ENCODE measurements around the gene LTBP2. TPM values are rescaled to one million over a fixed set of nuclear protein-coding genes. Genes with fewer than 3 reads are reported as not detected.

The LTBP2 gene
- total and polyA plus RNA-seq, 3 donors from 2014 or later = 19.6 to 45.3 (median 23.3) TPM

GRCh38 chr14:74568380-74568649 is 43.7 kb downstream of the LTBP2 start:
- intact Hi-C loops (cut with DNase I; ENCODE audit: low total_unique reads) = no loop called here
- no peak overlapping the region for H3K27ac ChIP-seq
- WGBS, 2 donors = 50 to 63% methylated on average over 3 of the region's 3 CpGs
- H3K9me3 ChIP-seq = no peaks in the 10 kb centered on the region
- H3K4me1 ChIP-seq = peaks cover 15% of the 10 kb centered on the region
- TF ChIP-seq POLR2A (IDR thresholded peaks at IDR 0.05) = no peak
- TF ChIP-seq, protein P1, sequence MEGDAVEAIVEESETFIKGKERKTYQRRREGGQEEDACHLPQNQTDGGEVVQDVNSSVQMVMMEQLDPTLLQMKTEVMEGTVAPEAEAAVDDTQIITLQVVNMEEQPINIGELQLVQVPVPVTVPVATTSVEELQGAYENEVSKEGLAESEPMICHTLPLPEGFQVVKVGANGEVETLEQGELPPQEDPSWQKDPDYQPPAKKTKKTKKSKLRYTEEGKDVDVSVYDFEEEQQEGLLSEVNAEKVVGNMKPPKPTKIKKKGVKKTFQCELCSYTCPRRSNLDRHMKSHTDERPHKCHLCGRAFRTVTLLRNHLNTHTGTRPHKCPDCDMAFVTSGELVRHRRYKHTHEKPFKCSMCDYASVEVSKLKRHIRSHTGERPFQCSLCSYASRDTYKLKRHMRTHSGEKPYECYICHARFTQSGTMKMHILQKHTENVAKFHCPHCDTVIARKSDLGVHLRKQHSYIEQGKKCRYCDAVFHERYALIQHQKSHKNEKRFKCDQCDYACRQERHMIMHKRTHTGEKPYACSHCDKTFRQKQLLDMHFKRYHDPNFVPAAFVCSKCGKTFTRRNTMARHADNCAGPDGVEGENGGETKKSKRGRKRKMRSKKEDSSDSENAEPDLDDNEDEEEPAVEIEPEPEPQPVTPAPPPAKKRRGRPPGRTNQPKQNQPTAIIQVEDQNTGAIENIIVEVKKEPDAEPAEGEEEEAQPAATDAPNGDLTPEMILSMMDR (IDR thresholded peaks at IDR 0.05) = no peak
- DNase-seq = no peak
- H3K27me3 ChIP-seq = no peaks in the 10 kb centered on the region
- no peaks in the 10 kb centered on the region for H3K36me3 ChIP-seq (ENCODE audit: low read depth, missing control alignments)
- H3K4me3 ChIP-seq = no peak overlapping the region

- peaks cover 13% of the 10 kb centered on the region for H3K4me1 ChIP-seq
- DNase-seq = no peak
- intact Hi-C loops (cut with DNase I; ENCODE audit: low total_unique reads) = no loop called here
- H3K27ac ChIP-seq = no peak overlapping the region
- no peak for TF ChIP-seq POLR2A (IDR thresholded peaks at IDR 0.05)
- TF ChIP-seq, protein P1 (IDR thresholded peaks at IDR 0.05) = no peak
- no peaks in the 10 kb centered on the region for H3K9me3 ChIP-seq
- H3K27me3 ChIP-seq = no peaks in the 10 kb centered on the region
- no peak overlapping the region for H3K4me3 ChIP-seq
- H3K36me3 ChIP-seq (ENCODE audit: low read depth, missing control alignments) = no peaks in the 10 kb centered on the region
- WGBS, 2 donors = 88 to 90% methylated on average over 17 to 21 of the region's 21 CpGs
Observed at GRCh38 chr14:74567646-74568379, 44.2 kb downstream of the LTBP2 start.

DNA sequence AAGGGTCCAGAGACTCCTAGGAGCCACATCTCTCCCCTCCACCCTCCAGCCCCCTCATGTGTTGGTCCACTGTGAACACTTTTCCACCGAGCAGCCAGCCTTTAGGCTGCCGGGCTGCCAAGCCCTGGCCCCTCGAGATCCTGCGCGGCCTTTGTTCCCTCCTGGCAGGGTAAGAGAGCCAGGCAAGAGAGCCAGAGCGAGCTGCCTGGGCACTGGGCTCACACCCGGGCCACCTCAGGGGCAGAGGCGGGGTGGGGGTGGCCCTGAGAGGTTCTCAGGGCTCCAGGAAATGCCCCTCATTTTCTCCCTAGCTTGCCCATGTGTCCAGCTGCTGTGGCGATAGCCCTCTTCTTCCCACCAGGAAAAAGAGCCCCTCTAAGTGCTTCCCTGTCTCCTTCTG is 44.8 kb downstream of the LTBP2 start:
- 81 to 84% methylated on average over 9 of the region's 9 CpGs for WGBS, 2 donors
- no peak overlapping the region for H3K4me3 ChIP-seq
- no peaks in the 10 kb centered on the region for H3K9me3 ChIP-seq
- no peak for DNase-seq
- no peaks in the 10 kb centered on the region for H3K27me3 ChIP-seq
- no peak overlapping the region for H3K27ac ChIP-seq
- TF ChIP-seq POLR2A (IDR thresholded peaks at IDR 0.05) = no peak
- TF ChIP-seq, protein P1 (IDR thresholded peaks at IDR 0.05) = no peak
- intact Hi-C loops (cut with DNase I; ENCODE audit: low total_unique reads) = no loop called here
- H3K4me1 ChIP-seq = peaks cover 11% of the 10 kb centered on the region
- no peaks in the 10 kb centered on the region for H3K36me3 ChIP-seq (ENCODE audit: low read depth, missing control alignments)

DNA sequence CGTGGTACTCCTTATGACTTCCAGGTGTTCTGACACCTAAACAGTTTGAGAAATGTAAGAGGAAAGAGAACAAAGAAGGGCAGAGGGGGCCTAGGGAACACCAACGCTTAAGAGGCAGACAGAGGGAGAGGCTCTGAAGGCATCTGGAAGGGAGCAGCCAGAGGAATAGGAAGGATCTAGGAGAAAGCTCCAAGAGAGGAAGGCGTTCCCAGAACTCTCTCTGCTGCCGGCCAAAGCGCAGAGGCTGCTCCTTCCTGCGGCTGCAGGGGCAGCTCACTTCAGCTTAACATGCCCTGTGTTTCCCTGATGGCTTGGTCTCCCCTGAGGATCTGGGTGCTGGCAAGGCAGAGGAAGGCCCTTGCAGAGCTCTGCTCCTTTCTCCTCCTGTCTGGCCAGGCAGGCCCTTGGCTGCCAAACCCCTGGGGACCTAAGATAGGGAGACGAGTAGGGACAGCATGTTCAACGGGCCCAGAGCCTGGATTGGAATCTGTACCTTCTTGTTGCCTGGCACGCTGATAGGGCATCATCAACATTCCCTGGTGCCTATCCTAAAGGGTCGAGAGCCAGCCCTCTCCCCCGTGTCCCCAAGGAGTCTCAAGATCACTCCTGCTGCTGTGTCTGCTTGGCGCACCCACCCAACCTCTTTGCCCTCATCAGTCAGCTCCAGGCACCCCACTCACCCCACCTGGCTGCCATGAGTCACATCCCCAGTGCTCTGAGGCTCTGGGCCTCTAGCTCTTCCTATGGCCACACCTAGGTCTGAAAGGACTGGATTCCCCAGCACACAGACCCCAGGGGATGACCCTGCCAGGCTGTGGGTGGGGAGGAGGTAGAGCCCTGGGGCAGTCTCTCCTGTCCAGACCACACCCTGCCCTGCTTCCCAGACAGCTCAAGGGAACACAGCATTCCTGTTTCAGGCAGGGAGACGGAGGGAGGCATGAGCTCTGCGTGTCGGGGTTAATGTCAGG is 45.6 kb downstream of the LTBP2 start:
- no peak overlapping the region for H3K27ac ChIP-seq
- no peak for DNase-seq
- H3K36me3 ChIP-seq (ENCODE audit: low read depth, missing control alignments) = no peaks in the 10 kb centered on the region
- H3K4me3 ChIP-seq = no peak overlapping the region
- intact Hi-C loops (cut with DNase I; ENCODE audit: low total_unique reads) = no loop called here
- no peaks in the 10 kb centered on the region for H3K27me3 ChIP-seq
- 56 to 74% methylated on average over 13 to 15 of the region's 15 CpGs for WGBS, 2 donors
- H3K9me3 ChIP-seq = no peaks in the 10 kb centered on the region
- H3K4me1 ChIP-seq = peaks cover 11% of the 10 kb centered on the region
- TF ChIP-seq, protein P1 (IDR thresholded peaks at IDR 0.05) = no peak
- no peak for TF ChIP-seq POLR2A (IDR thresholded peaks at IDR 0.05)

Measured in testis (tissue), 3 donors.